ENCODE results near the gene MST1. TPM values are rescaled to one million over a fixed set of nuclear protein-coding genes. Genes with fewer than 3 reads are reported as not detected.

Gene MST1
- total RNA-seq, 1 donor from 2014 or later, result 23.7 TPM

DNA sequence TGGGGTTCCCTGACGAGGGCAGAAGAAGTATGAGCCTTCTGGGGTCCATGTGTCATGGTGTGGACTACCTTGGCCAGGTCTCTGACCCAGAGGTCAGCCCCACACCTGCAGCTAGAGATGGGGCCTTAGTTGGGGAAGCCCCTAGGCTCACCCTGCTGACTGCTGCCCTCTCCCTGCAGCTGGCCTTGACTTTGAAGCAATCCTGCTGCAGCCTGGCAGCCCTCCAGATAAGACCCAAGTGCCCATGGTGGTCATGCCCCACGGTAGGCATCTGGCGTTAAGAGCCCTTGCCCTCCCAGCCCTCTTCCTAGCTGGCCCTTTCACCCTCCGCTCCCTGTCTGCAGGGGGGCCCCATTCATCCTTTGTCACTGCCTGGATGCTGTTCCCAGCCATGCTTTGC lies 7.7 kb downstream of the MST1 start:
- no peaks in the 10 kb centered on the region for H3K4me1 ChIP-seq
- intact Hi-C loops (cut with DNase I), result no loop called here
- DNase-seq, result no peak
- H3K27me3 ChIP-seq, result no peaks in the 10 kb centered on the region
- H3K4me3 ChIP-seq, result no peak overlapping the region
- no peak overlapping the region for H3K27ac ChIP-seq
- no peaks in the 10 kb centered on the region for H3K9me3 ChIP-seq
- peaks cover 73% of the 10 kb centered on the region for H3K36me3 ChIP-seq
- no peak for ATAC-seq
- TF ChIP-seq, protein P1, sequence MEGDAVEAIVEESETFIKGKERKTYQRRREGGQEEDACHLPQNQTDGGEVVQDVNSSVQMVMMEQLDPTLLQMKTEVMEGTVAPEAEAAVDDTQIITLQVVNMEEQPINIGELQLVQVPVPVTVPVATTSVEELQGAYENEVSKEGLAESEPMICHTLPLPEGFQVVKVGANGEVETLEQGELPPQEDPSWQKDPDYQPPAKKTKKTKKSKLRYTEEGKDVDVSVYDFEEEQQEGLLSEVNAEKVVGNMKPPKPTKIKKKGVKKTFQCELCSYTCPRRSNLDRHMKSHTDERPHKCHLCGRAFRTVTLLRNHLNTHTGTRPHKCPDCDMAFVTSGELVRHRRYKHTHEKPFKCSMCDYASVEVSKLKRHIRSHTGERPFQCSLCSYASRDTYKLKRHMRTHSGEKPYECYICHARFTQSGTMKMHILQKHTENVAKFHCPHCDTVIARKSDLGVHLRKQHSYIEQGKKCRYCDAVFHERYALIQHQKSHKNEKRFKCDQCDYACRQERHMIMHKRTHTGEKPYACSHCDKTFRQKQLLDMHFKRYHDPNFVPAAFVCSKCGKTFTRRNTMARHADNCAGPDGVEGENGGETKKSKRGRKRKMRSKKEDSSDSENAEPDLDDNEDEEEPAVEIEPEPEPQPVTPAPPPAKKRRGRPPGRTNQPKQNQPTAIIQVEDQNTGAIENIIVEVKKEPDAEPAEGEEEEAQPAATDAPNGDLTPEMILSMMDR (IDR thresholded peaks at IDR 0.05), result no peak

DNA sequence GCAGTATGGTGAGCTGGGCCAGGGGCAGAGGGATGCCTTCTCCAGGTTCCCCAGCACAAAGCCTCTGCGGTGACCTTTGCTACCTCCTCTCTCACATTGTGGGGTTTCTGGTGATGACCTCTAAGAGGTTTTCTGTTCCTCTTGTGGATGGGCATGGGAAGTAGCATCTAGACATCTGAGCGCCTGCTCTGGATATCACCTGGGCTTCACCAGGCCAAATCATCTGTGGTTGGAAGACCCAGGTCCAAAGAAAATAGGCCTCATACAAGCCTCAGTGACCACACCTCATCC lies 8.1 kb downstream of the MST1 start:
- Histone ChIP-seq H3K4me3 (no peak overlapping the region), H3K36me3 (peaks cover 77% of the 10 kb centered on the region), H3K27ac (no peak overlapping the region), H3K9me3 (no peaks in the 10 kb centered on the region), H3K4me1 (no peaks in the 10 kb centered on the region), H3K27me3 (no peaks in the 10 kb centered on the region)
- intact Hi-C loops (cut with DNase I), result no loop called here
- ATAC-seq, result no peak
- TF ChIP-seq, protein P1 (IDR thresholded peaks at IDR 0.05), result no peak
- DNase-seq, result no peak

DNA sequence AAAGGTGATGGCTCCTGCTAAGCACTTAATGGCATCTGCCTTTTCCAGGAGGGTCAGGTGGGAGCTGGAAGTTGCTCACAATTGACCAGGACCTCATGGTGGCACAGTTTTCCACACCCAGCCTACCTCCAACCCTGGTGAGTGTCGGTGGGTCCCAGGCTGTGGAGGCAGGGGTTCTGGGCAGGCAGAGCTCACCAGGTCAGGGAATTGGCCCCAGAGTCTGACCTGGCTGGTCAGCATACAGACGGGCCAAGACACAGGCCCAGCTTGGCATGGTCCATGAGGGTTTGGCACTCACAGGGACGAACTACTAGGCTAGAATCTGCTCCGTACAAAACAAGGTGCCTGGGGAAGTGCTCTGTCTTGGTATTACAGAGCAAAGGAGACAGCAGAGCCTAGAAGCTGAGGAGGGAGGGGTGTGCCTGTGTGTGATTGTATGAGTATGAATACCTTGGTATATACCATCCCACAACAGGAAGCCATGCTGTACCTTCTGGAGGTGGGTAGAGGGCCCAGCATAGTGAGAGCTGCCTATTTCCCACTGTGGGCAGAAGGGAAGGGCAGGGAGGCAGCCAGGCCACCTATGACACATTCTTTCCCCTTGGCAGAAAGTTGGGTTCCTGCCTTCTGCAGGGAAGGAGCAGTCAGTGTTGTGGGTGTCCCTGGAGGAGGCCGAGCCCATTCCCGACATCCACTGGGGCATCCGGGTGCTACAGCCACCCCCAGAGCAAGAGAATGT lies 8.6 kb downstream of the MST1 start:
- Histone ChIP-seq H3K4me1 (no peaks in the 10 kb centered on the region), H3K9me3 (no peaks in the 10 kb centered on the region), H3K27me3 (no peaks in the 10 kb centered on the region), H3K4me3 (no peak overlapping the region), H3K27ac (no peak overlapping the region), H3K36me3 (peaks cover 79% of the 10 kb centered on the region)
- DNase-seq, result no peak
- TF ChIP-seq, protein P1 (IDR thresholded peaks at IDR 0.05), result no peak
- intact Hi-C loops (cut with DNase I), result no loop called here
- ATAC-seq, result no peak

DNA sequence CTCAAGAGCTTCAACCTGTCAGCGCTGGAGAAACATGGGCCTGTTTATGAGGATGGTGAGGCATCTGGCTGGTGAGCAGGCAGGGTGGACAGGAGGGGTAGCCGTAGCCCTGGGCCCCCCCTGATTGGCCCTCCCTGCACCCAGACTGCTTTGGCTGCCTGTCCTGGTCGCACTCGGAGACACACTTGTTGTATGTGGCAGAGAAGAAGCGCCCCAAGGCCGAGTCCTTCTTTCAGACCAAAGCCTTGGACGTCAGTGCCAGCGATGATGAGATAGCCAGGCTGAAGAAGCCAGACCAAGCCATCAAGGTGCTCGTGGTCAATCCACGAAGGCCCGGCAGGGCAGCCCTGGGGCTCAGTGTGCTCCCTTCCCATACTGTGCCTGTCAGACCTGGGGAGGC lies 13.4 kb downstream of the MST1 start:
- no peaks in the 10 kb centered on the region for H3K27me3 ChIP-seq
- H3K36me3 ChIP-seq, result peaks cover 50% of the 10 kb centered on the region
- H3K4me3 ChIP-seq, result no peak overlapping the region
- no peak overlapping the region for H3K27ac ChIP-seq
- intact Hi-C loops (cut with DNase I), result no loop called here
- H3K4me1 ChIP-seq, result peaks cover 12% of the 10 kb centered on the region
- DNase-seq (no peak), ATAC-seq (no peak)
- TF ChIP-seq, protein P1 (IDR thresholded peaks at IDR 0.05), result no peak
- H3K9me3 ChIP-seq, result no peaks in the 10 kb centered on the region

DNA sequence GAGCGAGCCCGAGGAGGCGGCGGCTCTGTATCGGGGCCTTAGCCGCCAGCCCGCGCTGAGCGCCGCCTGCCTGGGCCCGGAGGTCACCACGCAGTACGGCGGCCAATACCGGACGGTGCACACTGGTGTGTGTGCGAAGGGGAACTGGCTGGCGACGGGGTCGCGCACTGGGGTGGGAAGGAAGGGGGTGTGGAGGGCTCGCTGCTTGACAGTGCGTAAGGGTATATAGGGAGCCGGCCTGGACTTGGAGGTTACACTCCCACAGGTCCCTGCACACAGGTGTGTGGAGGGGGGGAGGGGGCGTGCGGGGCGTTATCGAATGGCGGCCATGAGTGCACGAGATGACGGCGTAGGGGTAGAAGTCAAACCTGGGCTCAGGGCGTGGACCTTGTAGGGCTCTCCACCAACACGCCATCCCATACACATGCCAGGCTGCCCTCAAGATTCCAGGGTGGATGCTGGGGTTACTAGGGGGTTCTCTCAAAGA lies 14.7 kb downstream of the MST1 start:
- H3K27me3 ChIP-seq, result no peaks in the 10 kb centered on the region
- TF ChIP-seq, protein P1 (IDR thresholded peaks at IDR 0.05), result peak; percentile 2
- H3K4me1 ChIP-seq, result peaks cover 12% of the 10 kb centered on the region
- peak overlapping the region; percentile 93 for H3K27ac ChIP-seq
- H3K4me3 ChIP-seq, result peak overlapping the region; percentile 90
- no peak for DNase-seq
- intact Hi-C loops (cut with DNase I), result no loop called here
- no peaks in the 10 kb centered on the region for H3K9me3 ChIP-seq
- H3K36me3 ChIP-seq, result peaks cover 36% of the 10 kb centered on the region
- ATAC-seq, result peak; percentile 39

Data from upper lobe of right lung (tissue), 1 donor.